Fibroblast of lung (primary cell): ENCODE results near the gene PFKM. TPM values are rescaled to one million over a fixed set of nuclear protein-coding genes. Genes with fewer than 3 reads are reported as not detected.
A peak's percentile ranks its signal among the peaks of the same experiment; 100 is the strongest.

Experiments
- DNase-seq, 2 donors: peaks; one replicate each; pipeline versions ENCODE4 v3.0.0 to v3.0.0-alpha.2; 2010; ENCODE audit warnings: low read depth in 2 of 2
- H2AFZ ChIP-seq: 2 replicates; pipeline ENCODE4 v1.5.1; 2012; ENCODE audit warnings: low read length, control low read depth, inconsistent platforms
- H3K27ac ChIP-seq: 2 replicates; pipeline ENCODE4 v1.5.1; 2011; ENCODE audit warnings: low read length, control low read depth; ENCODE audit not compliant: insufficient read depth
- H3K27me3 ChIP-seq: 2 replicates; pipeline ENCODE4 v1.5.1; 2011; ENCODE audit warnings: mild to moderate bottlenecking, low read length; ENCODE audit not compliant: control insufficient read depth, insufficient read depth
- H3K36me3 ChIP-seq: 2 replicates; pipeline ENCODE4 v1.5.1; 2011; ENCODE audit warnings: low read length; ENCODE audit not compliant: control insufficient read depth, insufficient read depth
- H3K4me1 ChIP-seq: 2 replicates; pipeline ENCODE4 v1.5.1; 2011; ENCODE audit warnings: low read length; ENCODE audit not compliant: control insufficient read depth, insufficient read depth; ENCODE audit errors: extremely low read depth
- H3K4me2 ChIP-seq: 2 replicates; pipeline ENCODE4 v1.5.1; 2011; ENCODE audit warnings: low read length, control low read depth; ENCODE audit not compliant: insufficient read depth; ENCODE audit errors: extremely low read depth
- H3K4me3 ChIP-seq, 4 experiments: fragments of 200-600 bp in 1 of 4; sonication (generic) in 1 of 4; replicated peaks in 1 of 4; 2 replicates each; pipeline ENCODE4 v1.5.1; 2011 to 2016; ENCODE audit warnings: low read length in 4 of 4, low read depth in 3 of 4, mild to moderate bottlenecking in 3 of 4, control low read depth in 2 of 4, inconsistent platforms in 1 of 4, mixed read lengths in 1 of 4; ENCODE audit not compliant: insufficient read depth in 1 of 4; ENCODE audit errors: control extremely low read depth in 1 of 4
- H3K79me2 ChIP-seq: 2 replicates; pipeline ENCODE4 v1.5.1; 2012; ENCODE audit warnings: mild to moderate bottlenecking, low read length, inconsistent platforms; ENCODE audit not compliant: control insufficient read depth, insufficient read depth
- H3K9ac ChIP-seq: 2 replicates; pipeline ENCODE4 v1.5.1; 2011; ENCODE audit warnings: mild to moderate bottlenecking, low read length, control low read depth; ENCODE audit not compliant: insufficient read depth
- H3K9me3 ChIP-seq: 2 replicates; pipeline ENCODE4 v1.5.1; 2012; ENCODE audit warnings: low read depth, low read length; ENCODE audit not compliant: control insufficient read depth, insufficient read depth
- H4K20me1 ChIP-seq: 2 replicates; pipeline ENCODE4 v1.5.1; 2011; ENCODE audit warnings: low read length; ENCODE audit not compliant: control insufficient read depth, insufficient read depth; ENCODE audit errors: extremely low read depth
- EZH2 ChIP-seq: IDR thresholded peaks from 2 replicates; pipeline ENCODE4 v1.5.1; 2012; ENCODE audit warnings: low read length, control low read depth, mild to moderate bottlenecking; ENCODE audit errors: missing control alignments
- polyA minus RNA-seq: library from RNA; depleted of rRNA, polyadenylated mRNA; stranded (reverse); fragments of >200 nt; gene quantifications from 2 replicates; pipeline ENCODE4 v1.2.3, GENCODE V29; 2011; ENCODE audit warnings: low replicate concordance
- polyA plus RNA-seq, 2 donors: library from polyadenylated mRNA; depleted of rRNA in 1 of 2; stranded (reverse) in 1 of 2; unstranded in 1 of 2; fragments of >200 nt; gene quantifications; 2 replicates each; pipeline ENCODE4 v1.2.1, GENCODE V29; 2011 to 2012; ENCODE audit warnings: missing spikeins in 1 of 2
- total RNA-seq: library from RNA; depleted of rRNA; stranded (reverse); fragments of >200 nt; gene quantifications from 2 replicates; pipeline ENCODE4 v1.2.1, GENCODE V29; 2014
- TF ChIP-seq, protein P1 (sequence below), 2 donors: IDR thresholded peaks in 1 of 2; conservative IDR thresholded peaks in 1 of 2; 1 replicate in 1 of 2; 2 replicates in 1 of 2; pipeline ENCODE4 v1.5.1; 2011 to 2012; ENCODE audit warnings: low read length in 2 of 2, control low read depth in 1 of 2, inconsistent platforms in 1 of 2, low read depth in 1 of 2, mild to moderate bottlenecking in 1 of 2

Gene PFKM
- total RNA-seq (87.1 and 98.9 TPM in 2 replicates), polyA plus RNA-seq (87.6 and 88.4 TPM in 2 replicates), polyA minus RNA-seq (106 and 147 TPM in 2 replicates)
- 64.1 and 66.1 TPM in 2 replicates for polyA plus RNA-seq (2012)

DNA sequence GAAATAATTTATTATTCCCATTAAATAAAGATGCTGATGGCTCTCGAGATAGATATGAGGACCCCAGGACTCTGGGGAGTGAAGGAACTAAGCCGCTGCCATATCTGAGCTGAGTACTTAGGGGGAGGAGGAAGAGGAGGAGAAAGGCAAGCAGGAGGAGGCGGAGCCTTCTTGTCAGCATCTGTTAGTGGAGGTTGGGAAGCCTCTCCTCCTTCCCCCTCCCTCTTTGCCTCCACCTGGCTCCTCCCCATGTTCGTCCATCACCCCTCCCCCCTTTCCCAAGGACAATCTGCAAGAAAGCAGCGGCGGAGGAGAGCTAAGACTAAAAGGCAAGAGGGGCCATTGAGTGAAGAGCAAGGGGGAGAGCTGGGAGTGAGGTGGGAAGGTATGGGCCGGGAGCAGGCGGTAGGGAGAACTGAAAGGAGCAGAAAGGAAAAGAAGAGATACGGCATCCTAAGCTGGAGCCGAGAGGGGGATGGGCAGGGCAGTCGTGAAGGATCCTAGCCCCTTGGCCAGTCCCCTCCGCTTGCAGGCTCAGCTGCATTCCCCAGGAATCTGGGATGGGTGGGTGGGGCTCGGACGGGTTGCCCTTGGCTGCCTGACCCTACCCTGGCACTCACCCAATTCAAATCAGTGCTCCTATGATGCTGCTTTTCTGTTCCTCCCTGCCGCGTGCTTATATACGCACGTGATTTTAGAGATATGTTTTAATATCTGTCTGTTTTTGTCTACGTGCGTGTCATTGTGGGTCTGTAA lies at the start of gene PFKM:
TSS of gene PFKM (plus strand) at position 287 of the 756 bp plus-strand sequence. CDS start 3,411 bp downstream, outside the sequence.
- peak within 1 kb of the TSS; percentile 72 for H3K27ac ChIP-seq
- peak within 1 kb of the TSS; percentile 95 for H3K4me2 ChIP-seq
- H3K9me3 ChIP-seq: no peaks in the 10 kb centered on the region
- H3K4me1 ChIP-seq: peaks cover 2% of the 10 kb centered on the region
- peak within 1 kb of the TSS; percentile 9 for H3K9ac ChIP-seq
- no peaks in the 10 kb centered on the region for H3K27me3 ChIP-seq
- peaks cover 18% of the 10 kb centered on the region for H3K79me2 ChIP-seq
- TF ChIP-seq, protein P1, sequence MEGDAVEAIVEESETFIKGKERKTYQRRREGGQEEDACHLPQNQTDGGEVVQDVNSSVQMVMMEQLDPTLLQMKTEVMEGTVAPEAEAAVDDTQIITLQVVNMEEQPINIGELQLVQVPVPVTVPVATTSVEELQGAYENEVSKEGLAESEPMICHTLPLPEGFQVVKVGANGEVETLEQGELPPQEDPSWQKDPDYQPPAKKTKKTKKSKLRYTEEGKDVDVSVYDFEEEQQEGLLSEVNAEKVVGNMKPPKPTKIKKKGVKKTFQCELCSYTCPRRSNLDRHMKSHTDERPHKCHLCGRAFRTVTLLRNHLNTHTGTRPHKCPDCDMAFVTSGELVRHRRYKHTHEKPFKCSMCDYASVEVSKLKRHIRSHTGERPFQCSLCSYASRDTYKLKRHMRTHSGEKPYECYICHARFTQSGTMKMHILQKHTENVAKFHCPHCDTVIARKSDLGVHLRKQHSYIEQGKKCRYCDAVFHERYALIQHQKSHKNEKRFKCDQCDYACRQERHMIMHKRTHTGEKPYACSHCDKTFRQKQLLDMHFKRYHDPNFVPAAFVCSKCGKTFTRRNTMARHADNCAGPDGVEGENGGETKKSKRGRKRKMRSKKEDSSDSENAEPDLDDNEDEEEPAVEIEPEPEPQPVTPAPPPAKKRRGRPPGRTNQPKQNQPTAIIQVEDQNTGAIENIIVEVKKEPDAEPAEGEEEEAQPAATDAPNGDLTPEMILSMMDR (conservative IDR thresholded peaks at IDR 0.05 in 1 of 2, IDR thresholded peaks at IDR 0.05 in 1 of 2; ENCODE audit: low read depth in 1 of 2, low read length in 2 of 2): no peak
- no peaks in the 10 kb centered on the region for H4K20me1 ChIP-seq
- peak; percentile 92 for DNase-seq
- H3K4me3 ChIP-seq: peak within 1 kb of the TSS; percentile 69 to 95 (median 92)
- no peaks in the 10 kb centered on the region for H3K36me3 ChIP-seq
- H2AFZ ChIP-seq: peak within 1 kb of the TSS; percentile 97

DNA sequence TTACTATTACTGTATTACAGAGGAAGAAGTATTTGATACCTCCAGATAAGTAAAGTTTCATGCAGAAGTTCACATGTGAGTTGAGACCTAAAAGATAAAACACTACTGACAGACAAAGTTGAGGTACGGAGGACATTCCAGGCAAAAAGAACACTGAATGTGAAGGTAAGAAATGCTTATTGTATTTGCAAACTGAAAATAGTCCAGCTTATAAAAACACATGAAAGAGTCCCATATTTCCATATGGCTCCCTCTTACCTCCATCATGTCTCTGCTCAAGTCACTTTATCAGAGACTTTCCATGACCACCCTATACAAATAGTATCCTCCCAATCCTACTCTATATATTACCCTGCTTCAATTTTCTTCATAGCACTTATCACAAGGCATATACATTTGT lies 49.1 kb upstream of the PFKM start:
- no peak for TF ChIP-seq EZH2
- TF ChIP-seq, protein P1 (conservative IDR thresholded peaks at IDR 0.05 in 1 of 2, IDR thresholded peaks at IDR 0.05 in 1 of 2; ENCODE audit: low read depth in 1 of 2, low read length in 2 of 2): no peak
- no peaks in the 10 kb centered on the region for H3K36me3 ChIP-seq
- no peak overlapping the region for H3K4me2 ChIP-seq
- H3K9ac ChIP-seq: no peak overlapping the region
- no peaks in the 10 kb centered on the region for H3K9me3 ChIP-seq
- H4K20me1 ChIP-seq: no peaks in the 10 kb centered on the region
- no peak overlapping the region for H3K27ac ChIP-seq
- H3K4me3 ChIP-seq: no peak overlapping the region
- H3K4me1 ChIP-seq: no peaks in the 10 kb centered on the region
- no peaks in the 10 kb centered on the region for H3K79me2 ChIP-seq
- no peak overlapping the region for H2AFZ ChIP-seq
- H3K27me3 ChIP-seq: no peaks in the 10 kb centered on the region
- no peak for DNase-seq

DNA sequence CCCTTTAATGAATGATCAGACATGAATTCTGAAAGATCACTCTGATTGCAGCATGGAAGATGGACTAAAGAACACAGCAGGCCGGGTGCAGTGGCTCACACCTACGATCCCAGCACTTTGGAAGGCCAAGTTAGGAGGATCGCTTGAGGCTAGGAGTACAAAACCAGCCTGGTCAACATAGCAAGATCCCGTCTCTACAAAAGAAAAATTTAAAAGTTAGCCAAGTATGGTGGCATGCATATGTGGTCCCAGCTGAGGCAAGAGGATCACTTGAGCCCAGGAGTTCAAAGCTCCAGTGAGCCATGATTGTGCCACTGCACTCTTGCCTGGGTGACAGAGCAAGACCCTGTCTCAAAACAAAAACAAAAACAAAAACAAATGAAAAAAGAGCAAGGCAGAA lies 48.4 kb upstream of the PFKM start:
- Histone ChIP-seq H3K9me3 (no peaks in the 10 kb centered on the region), H3K4me3 (no peak overlapping the region), H3K79me2 (no peaks in the 10 kb centered on the region), H3K4me1 (no peaks in the 10 kb centered on the region), H3K27me3 (no peaks in the 10 kb centered on the region), H4K20me1 (no peaks in the 10 kb centered on the region), H3K9ac (no peak overlapping the region), H3K4me2 (no peak overlapping the region), H3K36me3 (no peaks in the 10 kb centered on the region), H2AFZ (no peak overlapping the region), H3K27ac (no peak overlapping the region)
- DNase-seq: no peak
- TF ChIP-seq, protein P1 (conservative IDR thresholded peaks at IDR 0.05 in 1 of 2, IDR thresholded peaks at IDR 0.05 in 1 of 2; ENCODE audit: low read depth in 1 of 2, low read length in 2 of 2): no peak
- no peak for TF ChIP-seq EZH2
